NCI-H2227 (cell line): ENCODE data around the gene DNHD1.

ENCODE experiments used
- DNase-seq: peaks from one replicate; lab custom pipeline; 2025; ENCODE audit not compliant: unreplicated experiment; lab: John Stamatoyannopoulos, UW

The DNHD1 gene, protein sequence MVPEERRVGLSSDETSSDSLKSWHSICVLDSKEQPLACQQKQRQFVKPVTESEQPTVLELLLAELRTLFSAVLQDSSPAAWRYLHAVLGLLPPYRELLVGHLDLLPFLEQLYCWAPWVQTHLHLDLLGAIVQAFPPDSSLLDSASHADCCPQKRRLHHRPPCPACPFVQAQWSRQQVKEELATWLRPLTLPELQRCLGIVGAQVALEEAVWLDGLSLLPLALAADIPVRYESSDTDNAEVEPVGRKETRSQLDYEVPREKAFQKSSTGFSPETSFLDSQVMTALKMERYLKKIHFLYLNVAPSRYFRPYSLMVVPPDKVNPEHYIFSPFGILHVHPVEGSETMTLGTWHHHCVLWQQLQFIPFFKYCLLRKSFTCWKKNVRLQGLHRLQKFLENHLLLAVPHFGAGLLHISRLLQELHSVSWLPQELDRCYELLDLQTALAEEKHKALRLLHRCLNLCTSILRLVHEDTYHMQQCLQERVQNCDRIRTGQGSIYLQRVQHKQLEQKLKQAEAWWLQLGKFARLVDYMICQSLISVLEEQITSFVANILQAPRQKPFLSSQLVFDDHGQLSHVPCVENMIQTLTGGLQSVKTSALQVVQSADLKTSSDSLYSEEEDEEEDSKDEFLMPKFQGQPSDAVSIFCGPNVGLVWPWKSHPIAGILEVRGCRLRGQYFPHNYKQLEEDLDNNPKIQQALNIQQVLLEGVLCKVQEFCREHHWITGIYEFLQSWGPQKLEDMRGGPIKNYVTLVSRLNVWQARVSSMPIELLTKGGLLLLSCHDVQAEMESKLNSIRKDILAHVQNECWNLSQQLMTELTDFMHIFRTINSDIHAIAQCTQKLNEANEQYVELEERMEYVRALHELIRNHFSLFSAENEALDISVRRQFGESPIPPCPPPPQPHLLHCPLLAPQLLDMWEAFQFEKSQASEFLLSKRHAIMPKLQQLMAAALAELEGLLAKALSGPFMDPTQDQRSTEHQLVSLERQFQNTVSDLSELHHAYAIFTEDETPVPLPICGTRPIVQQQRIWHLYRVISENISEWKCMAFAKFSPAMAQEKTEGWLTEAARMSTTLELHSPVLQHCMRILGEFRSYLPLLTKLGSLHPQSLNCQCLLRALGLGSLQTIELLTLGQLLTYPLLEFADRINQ (N-terminal part only)

DNA sequence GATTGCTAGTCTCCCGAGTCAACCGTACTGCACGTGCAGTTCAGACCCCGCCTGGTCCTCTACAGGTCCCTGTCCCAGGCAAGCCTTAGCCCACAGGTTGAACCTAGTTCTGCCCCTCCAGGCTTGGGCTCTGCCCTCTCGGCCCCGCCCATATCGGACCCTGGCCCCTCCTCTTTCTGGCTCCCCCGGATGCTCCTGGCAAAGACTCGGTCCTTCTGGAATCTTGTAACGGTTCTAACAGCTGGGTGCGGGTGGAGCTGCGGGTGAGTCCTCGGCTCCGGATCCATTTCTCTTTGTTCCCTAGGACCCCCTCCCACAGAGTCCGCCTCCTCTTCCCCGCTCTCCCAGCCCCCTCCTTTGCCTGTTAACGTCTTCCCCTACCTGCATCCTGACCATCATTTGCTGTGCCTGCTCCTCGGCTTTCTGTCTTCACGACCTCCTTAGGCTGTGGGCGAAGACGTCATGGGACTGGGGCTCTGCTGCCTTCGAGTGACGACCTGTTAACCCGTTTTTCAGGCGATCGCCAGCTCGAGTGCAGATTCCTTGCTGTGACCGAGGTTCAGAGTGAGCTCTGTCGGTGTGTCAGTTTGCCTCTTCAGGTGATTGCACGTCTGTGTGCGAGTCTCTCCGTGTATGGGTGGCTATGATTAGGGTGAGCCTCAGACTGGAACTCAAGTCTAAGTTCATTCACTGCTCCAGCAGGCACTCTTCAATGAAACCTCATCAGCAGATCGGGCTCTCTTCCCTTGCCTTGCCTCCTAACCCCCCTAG lies at the start of gene DNHD1:
DNHD1 (plus strand) TSS at position 212 of the 771 bp plus-strand sequence. CDS start 936 bp downstream, outside the sequence.
- no peak for DNase-seq

DNA sequence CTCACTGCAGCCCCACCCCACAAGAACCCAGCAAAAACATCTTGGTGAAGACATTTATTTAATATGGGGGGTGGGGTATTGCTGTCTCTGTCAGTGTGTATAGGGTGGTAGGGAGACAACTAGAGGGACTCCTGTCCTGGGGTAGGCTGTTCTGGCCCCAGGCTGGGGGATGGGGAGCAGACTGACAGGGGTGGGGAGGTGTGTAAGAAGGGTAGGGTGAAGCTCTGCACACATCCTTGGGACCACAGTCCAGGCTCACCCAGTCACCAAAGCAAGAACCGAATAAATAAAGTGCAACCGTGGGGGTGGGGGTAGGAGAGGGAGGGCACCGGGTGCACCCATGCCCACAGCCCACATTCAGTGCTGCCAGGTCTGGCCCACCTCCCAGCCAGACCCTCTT lies 48.5 kb upstream of the DNHD1 start:
- DNase-seq: no peak

DNA sequence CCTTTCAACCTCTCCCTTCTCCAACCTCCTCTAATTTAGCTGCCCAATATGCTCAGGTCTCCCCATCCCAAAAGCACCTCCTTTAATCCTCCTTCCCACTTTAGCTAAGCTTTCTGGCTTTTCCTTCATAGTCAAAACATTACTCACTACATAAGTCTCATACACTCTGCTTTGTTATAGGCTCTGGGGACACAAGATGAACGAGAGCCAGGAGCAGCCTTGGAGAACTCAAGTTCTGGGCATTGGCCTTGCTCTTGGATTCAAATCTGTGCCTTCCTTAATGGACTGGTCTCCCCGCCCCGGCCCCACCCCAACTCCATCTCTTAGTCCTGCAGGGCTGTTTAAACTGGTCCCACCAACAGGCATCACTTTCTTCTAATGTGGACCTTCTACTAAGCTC lies 44.9 kb upstream of the DNHD1 start:
- no peak for DNase-seq

DNA sequence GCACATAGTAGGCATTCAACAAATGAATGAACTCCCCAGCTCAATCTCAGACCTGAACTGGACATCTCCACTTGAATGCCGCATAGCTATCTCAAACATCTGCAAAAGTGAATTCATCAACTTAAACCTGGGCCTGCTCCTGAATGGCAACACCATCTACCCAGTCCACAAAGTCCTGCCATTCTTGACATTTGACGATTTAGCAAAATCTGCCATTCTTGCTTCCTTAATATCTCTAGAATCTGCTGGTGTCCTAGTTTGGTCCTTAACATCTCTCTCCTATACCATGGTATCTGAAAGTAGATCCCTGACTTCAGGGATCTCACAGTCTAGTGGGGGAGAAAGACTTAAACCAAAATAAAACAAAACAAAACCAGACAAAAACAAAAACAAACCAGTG lies 43.9 kb upstream of the DNHD1 start:
- no peak for DNase-seq

DNA sequence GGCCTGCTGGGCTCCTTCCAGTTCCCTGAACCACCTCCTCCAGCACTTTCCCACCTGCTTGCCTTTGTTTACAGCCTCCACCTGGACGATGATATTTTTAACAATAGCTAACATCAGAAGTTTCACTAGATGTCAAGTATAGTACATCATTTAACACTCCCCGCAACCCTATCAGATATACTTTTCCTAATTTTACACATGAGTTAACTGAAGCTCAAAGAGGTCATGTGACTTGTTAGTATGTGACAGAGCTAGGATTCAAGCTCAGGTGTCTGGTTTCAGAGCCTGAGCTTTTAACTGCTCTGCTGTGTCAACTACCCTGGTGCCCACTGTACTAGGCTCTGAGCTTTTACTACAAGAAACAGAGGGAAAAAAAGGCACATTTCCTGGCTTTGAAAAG lies 42.0 kb upstream of the DNHD1 start:
- DNase-seq: no peak

DNA sequence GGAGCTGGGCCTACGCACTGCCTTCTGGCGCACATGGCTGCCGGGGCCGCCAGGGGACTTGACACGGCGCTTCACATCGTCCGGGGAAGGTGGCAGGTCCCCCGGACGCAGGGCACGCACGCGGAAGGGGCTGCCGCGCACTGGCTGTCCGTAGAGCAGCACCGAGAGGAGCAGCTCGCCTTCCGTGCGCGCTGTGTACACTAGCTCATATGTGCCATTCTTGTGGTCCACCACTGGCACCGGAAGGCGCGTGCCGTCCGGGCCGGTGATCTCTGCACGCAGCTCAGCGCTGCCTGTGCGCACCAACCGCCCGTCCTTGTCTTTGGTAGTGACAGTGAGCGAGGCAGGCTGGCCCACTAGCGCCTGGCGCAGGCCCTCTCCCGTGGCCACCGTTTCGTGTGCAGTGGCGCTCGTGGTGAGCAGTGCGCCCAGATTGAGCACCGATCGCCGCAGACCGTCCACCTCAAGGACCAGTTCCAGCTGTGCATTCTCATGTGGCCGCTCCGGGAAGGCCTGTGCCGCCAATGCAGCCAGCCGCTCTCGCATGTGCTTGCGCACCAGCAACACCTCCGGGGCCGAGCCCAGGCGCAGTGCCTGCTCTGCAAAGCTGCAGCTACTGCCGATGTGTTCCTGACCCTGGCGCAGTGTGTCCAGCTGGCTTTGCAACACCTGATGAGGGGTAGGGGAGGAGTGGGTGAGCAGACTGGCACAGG lies 40.6 kb upstream of the DNHD1 start:
- no peak for DNase-seq

DNA sequence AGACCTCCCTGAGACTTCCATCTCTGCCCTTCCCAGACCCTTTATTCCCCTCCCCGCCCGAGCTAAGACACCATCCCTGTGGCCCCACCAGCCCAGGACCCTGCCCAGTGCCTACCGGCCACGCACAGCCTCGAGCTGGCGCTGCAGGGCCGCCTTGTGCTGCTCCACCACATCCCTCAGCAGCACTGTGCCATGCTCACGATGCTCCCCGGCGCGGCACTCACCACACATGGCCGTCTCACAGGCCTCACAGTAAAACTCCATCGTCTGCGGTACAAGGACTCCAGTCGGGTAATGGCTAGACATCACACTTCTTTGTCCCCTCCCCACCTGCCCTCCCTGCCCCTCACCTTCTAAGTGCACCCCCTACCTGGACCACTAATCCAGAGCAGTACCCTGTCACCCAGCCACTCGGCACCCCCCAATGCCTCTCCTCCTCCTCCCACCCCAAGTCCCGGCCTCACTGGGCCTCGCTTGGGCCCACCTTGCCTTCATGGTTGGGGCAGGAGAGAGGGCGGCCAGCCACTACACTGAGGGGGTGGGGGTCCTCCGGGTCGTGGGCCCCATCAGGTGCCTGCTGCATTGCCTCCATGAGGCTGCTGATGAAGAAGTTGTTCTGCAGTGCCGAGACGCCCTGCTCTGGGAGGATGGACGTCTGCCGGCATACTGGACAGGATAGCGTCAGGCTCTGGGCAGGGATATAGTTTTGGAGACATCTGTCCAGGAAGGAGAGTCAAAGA lies 39.3 kb upstream of the DNHD1 start:
- no peak for DNase-seq

DNA sequence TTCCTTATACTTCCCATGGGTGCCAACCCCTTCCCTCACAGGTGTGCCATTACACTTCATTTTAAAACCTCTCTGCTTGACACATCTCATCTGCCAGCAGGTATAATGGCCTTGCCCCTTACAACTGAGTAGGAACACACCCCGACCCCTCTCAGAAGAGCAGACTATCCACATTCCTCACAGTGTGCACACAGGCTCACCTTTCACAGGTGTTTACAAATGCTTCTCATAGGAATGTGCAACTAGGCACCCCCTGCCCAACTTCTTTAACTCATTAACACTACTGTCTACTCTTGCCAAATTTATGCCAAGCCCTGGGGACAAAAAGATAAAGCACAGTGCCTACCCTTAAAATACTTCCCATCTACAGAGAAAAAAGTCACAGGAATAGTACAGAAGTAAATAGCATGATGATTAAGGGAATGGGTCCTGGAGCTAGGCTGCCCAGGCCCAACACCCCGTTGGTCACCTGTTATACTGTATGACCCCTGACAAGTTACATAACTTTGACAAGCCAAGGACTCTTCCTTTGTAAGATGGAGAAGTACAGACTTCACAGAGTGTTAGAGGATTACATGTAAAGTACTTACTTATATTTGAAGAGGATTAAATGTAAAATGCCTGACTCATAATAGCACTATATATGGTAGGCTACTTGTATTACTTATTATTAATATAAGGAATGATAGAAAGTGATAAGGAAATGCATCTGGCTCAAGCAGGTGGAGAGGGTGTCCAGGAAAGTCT lies 38.6 kb upstream of the DNHD1 start:
- DNase-seq: no peak

DNA sequence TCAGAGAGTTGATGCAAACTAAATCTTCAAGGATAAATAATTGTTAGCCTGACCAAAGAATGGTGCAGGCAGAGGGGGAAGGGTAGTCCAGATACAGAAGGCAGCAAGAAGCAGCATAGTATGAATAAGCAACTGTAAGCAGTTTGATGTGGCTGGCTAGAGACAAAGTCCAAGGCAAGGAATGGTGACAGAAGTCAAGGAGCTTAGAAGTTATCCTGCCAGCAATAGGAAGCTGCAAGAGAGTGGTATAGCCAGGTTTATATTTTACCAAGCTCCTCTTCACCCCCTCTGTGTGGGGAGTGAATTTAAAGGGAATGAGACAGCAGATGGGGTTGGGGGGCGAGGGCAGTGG lies 38.0 kb upstream of the DNHD1 start:
- no peak for DNase-seq

DNA sequence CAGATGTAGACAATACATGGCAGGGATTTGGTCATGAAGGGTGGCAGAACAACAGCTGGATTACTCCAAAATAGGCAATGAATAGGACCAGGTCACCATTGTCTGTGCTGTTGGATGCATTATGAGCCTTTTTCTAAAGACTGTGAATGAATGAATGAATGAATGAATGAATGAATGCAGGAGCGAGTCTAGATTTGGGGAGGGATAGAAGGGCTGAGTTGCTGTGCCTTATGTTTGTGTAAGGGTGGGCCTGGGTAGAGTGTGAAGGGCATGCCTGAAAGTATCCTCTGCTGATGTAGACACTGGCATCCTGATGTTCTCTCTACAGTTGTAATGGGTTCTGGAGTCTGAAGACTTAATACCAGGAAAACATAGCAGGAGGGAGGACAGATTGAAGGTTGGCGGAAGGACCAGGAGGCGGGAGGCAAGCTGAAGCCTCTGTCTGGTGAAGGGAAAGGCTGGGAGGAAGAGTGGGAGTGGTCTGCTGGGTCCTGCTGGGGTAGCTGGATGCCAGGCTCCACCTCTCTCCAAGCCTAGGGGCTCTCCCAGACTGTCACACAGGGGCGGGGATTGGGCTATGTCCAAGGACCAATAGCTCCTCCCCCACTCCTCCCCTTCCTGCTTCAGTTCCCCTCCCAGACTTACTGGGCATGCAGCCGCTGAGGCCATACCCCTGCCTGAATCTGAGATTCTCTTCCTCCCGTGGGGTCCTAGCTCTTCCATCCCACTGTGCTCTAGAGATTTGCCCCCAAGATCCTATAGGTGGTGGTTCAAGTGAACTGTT lies 28.2 kb upstream of the DNHD1 start:
- DNase-seq: peak; percentile 96

DNA sequence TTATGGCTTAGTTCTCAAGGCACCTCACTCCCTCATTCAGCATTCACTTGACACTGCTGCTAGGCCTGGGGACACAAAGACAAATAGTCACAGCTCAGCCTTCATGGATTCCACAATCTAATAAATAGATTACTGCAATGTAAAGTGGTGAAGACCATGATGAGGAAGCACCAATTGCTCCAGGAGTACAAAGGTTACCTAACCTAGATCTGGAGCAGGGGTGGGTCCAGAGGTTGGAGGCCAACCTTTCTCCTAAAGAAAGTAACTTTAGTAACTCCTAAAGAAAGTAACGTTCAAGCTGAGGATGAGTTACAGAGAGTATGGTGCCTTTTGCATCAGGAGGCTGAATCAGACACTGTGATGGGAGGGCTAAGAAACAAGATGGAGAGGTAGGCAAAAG lies 27.5 kb upstream of the DNHD1 start:
- DNase-seq: no peak

DNA sequence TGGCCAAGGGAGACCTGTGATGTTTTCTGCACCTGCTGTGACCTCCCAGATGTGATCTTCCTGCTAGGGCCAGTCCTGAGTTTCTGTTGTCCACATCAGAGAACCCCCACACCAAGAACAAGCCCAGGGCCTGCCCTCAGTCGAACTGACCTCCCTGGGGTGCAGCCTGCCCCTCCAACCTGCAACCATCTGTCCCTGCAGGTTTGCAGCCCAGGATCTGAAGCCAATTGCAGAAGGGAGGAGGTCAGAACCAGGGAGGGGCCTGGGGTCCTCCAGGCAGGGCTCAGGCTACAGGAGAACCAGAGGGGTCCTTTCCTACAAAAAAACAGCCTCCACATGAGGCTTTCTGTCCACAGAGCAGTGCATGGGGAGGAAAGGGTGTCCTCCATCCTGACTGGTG lies 24.1 kb upstream of the DNHD1 start:
- no peak for DNase-seq

DNA sequence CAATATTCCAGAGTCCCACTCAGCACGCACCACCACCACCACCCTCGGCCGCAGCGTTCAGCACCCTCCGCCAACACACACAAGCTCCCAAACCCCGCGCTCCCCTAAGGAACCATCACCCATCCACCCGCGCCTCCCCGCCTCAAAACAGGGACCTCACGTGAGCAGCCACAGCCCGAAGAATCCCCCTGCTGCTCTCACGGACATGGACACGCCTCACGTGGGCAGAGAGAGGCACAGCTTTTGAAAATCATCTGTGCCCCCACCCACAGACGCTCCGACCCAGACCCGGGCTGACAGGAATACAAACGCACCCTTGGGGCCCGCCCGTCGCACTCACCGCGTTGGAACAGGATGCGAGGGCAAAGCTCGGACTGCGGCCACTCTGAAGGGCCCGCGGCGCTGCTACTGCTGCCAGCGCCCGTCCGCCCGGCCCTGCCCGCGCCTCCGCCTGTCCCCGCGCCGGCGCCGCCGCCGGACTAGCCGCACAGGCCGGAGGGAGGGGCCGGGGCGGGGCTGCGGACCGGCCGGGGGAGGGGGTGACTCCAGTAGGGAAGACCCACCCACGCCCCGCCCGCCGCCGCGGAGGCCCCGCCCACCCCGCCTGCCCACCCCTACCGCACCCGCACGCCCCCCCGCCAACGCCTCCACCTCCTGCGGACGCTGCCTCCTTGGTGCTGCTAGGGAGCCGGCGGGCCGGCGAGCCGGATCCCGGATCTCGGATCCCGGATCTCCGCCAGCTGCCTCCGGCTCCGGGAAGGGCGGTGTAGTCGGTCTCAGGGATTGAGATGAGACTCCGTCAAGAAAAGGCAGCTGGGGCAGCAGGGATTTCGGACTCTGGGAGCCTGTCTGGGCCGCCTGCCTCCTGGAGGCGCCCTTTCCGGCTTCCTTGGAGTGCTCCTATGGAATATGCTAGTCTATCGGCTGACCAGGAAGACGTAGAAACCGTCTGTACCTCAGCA lies 23.3 kb upstream of the DNHD1 start, which contains the start of gene TRIM3:
TRIM3 (minus strand) TSS at position 491 of the 962 bp plus-strand sequence. CDS start 8,246 bp downstream, outside the sequence.
- DNase-seq: peak; percentile 95

DNA sequence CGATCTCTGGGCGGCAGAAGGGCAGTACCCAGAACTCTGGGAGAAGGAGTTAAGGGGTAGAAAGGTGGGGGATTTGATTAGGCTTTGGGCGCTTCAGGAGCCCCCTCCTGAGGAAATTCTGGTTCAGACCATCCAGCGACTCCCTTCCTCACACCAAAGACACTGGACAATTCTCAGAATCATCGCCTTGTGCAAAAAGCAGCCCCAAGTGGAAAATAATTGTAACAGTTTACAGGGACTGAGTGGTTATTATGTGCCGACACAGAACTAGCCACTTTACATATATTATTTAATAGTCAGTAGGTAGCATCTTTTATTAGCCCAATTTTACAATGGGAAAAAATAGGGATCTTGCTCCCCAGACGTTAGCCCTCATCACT lies 22.7 kb upstream of the DNHD1 start:
- DNase-seq: no peak

DNA sequence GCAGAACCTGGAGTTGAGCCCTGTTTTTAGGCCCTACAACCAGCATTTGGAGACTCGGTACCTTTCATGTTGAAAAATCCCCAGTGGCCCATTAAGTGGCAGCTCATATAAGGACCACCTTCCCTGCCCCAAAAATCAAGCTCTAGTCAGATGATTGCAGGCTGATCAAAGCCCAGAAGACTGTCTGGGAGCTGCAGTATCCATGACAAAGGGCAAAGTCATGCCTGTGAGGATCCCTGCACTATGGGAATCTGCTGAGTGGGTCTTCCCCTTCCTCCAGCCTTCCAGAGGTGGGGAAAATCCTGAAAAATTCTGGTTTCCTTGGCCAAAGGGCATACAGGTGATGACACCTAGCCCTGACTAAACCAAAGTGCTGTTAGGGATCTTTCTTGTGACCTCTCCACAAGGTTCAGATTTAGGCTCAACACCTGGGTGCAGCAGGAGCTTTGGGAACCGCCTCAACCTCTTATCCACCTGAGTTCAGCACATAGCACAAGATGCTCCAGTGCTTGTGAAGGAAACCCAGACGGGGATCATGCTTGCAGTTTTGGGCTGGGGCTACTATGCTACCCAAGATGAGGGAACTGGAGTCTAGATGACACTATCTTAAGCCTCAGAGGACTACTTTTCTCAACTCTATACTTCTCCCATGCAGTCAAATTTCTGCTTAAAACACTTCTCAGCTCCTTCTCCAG lies 22.1 kb upstream of the DNHD1 start:
- no peak for DNase-seq

DNA sequence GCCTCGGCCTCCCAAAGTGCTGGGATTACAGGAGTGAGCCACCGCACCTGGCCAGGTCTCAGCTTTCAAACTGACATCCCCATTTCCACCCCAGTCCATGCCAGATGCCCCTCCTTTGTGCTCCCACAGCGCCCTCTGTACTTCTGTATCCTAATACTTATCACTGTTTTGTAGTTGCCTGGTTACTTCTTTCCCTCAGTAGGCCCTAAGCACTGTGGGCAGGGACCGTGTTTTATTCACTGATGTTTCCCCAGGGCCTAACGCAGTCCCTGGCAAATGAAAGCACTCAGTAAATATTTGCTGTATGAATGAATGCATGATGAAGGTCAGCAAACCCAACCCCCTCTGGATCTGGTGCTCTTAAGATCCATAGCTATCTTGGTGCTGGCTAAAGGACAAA lies 21.1 kb upstream of the DNHD1 start:
- DNase-seq: no peak
